ENCODE measurements around the gene BNIP1.

The BNIP1 gene

GRCh38 chr5:173139631-173140030 lies 4.7 kb upstream of the BNIP1 start:
- H3K9me3 ChIP-seq (ENCODE audit: control insufficient read depth, insufficient read depth, low read depth, low read length), result no peaks in the 10 kb centered on the region
- no peak overlapping the region for H3K27ac ChIP-seq (ENCODE audit: extremely low read depth, low read depth, low read length)
- ChIA-PET POLR2A (no interaction called here), CTCF (interaction anchor here (0.6 to 1.0 kb wide), 2 partner anchors 736 to 1230 kb away, joined by 3 read pairs; no protein-coding TSS in a partner anchor)
- H3K36me3 ChIP-seq (ENCODE audit: control insufficient read depth in 2 of 2, insufficient read depth in 1 of 2, low read length in 2 of 2), result peaks cover 0 to 3% of the 10 kb centered on the region in 2 experiments; a peak in 1 of 3 replicates
- no peak for TF ChIP-seq ZNF596 (tag by site-specific recombination; IDR thresholded peaks at IDR 0.05)
- TF ChIP-seq ZNF280C (tag by site-specific recombination; IDR thresholded peaks at IDR 0.05), result no peak
- TF ChIP-seq ZSCAN23 (tag by site-specific recombination; IDR thresholded peaks at IDR 0.05), result no peak
- TF ChIP-seq ZBTB7A (tag by site-specific recombination; IDR thresholded peaks at IDR 0.05; ENCODE audit: low read depth), result no peak
- TF ChIP-seq ZNF704 (tag by site-specific recombination; IDR thresholded peaks at IDR 0.05), result no peak
- no peak for TF ChIP-seq SP2 (tag by site-specific recombination; IDR thresholded peaks at IDR 0.05)
- TF ChIP-seq ZNF830 (tag by site-specific recombination; IDR thresholded peaks at IDR 0.05; ENCODE audit: low read depth), result no peak
- no peak for TF ChIP-seq ZNF362 (tag by site-specific recombination; IDR thresholded peaks at IDR 0.05)
- no peak for TF ChIP-seq ZNF248 (tag by site-specific recombination; IDR thresholded peaks at IDR 0.05)
- no peaks in the 10 kb centered on the region for H3K4me1 ChIP-seq (ENCODE audit: control insufficient read depth, insufficient read depth, low read length)
- H3K4me3 ChIP-seq (ENCODE audit: low read depth, low read length), result no peak overlapping the region

- Histone ChIP-seq H3K27ac (ENCODE audit: extremely low read depth, low read depth, low read length) (no peak overlapping the region), H3K36me3 (ENCODE audit: control insufficient read depth in 2 of 2, insufficient read depth in 1 of 2, low read length in 2 of 2) (peaks cover 0 to 1% of the 10 kb centered on the region in 2 experiments; a peak in 1 of 3 replicates), H3K4me1 (ENCODE audit: control insufficient read depth, insufficient read depth, low read length) (no peaks in the 10 kb centered on the region), H3K4me3 (ENCODE audit: low read depth, low read length) (no peak overlapping the region), H3K9me3 (ENCODE audit: control insufficient read depth, insufficient read depth, low read depth, low read length) (no peaks in the 10 kb centered on the region)
- TF ChIP-seq HOXA7 (CRISPR knock-in tag; IDR thresholded peaks at IDR 0.05; ENCODE audit: borderline replicate concordance) (no peak), ZNF169 (tag by site-specific recombination; IDR thresholded peaks at IDR 0.05) (no peak), ZNF571 (tag by site-specific recombination; IDR thresholded peaks at IDR 0.05) (no peak), ZBTB26 (tag by site-specific recombination; optimal IDR thresholded peaks at IDR 0.05) (no peak), ZNF514 (tag by site-specific recombination; IDR thresholded peaks at IDR 0.05) (no peak)
- ChIA-PET CTCF (interaction anchor here (0.6 kb wide), 2 partner anchors 56 to 101 kb away, joined by 3 read pairs; no protein-coding TSS in a partner anchor), POLR2A (no interaction called here)
Observed at GRCh38 chr5:173140769-173141168, 3.6 kb upstream of the BNIP1 start.

GRCh38 chr5:173143567-173143966 lies 764 bp upstream of the BNIP1 start:
- CTCF ChIA-PET, result interaction anchor here (0.6 to 1.3 kb wide), 7 partner anchors 26 to 965 kb away, joined by 3 to 7 read pairs (median 4); no protein-coding TSS in a partner anchor
- POLR2A ChIA-PET, result interaction anchor here (0.7 kb wide), 1 partner anchor 93 kb away, joined by 7 read pairs; no protein-coding TSS in a partner anchor
- Histone ChIP-seq H3K27ac (ENCODE audit: extremely low read depth, low read depth, low read length) (no peak overlapping the region), H3K9me3 (ENCODE audit: control insufficient read depth, insufficient read depth, low read depth, low read length) (no peaks in the 10 kb centered on the region), H3K4me3 (ENCODE audit: low read depth, low read length) (no peak overlapping the region), H3K36me3 (ENCODE audit: control insufficient read depth in 2 of 2, insufficient read depth in 1 of 2, low read length in 2 of 2) (peaks cover 0 to 17% of the 10 kb centered on the region in 2 experiments; a peak in 2 of 3 replicates), H3K4me1 (ENCODE audit: control insufficient read depth, insufficient read depth, low read length) (no peaks in the 10 kb centered on the region)
- TF ChIP-seq GLIS2 (tag by site-specific recombination; IDR thresholded peaks at IDR 0.05) (no peak), GLIS1 (tag by site-specific recombination; IDR thresholded peaks at IDR 0.05) (no peak), ZNF2 (tag by site-specific recombination; IDR thresholded peaks at IDR 0.05) (no peak)

All from HEK293 (cell line).